Measurements from ENCODE around the gene UBQLN3.

GRCh38 chr11:5507933-5508305 lies 1.8 kb downstream of the UBQLN3 start:
- no peak for TF ChIP-seq CTCF (IDR thresholded peaks at IDR 0.05)
- TF ChIP-seq POLR2A (IDR thresholded peaks at IDR 0.05): no peak
